HEK293 (cell line): ENCODE data around the gene RALGAPA1.

Experiments
- CTCF ChIA-PET: fragments of 350-600 bp; formaldehyde crosslinking; extraction: SDS; loops from one replicate; lab custom pipeline; 2021; ENCODE audit warnings: antibody characterized with exemption; lab: Yijun Ruan, JAX
- POLR2A ChIA-PET: fragments of 300-600 bp; formaldehyde crosslinking; extraction: SDS; loops from one replicate; lab custom pipeline; 2020; ENCODE audit warnings: antibody characterized with exemption, inconsistent platforms; lab: Yijun Ruan, JAX
- H3K27ac ChIP-seq: fragments of 200-500 bp; sonication (Bioruptor generic); 2 replicates; pipeline ENCODE4 v1.5.1; 2014; ENCODE audit warnings: low read depth, low read length, control low read depth, inconsistent platforms; ENCODE audit errors: extremely low read depth
- H3K36me3 ChIP-seq, 2 experiments: fragments of 200-500 bp in 1 of 2; sonication (Bioruptor generic) in 1 of 2; 1 replicate in 1 of 2; 2 replicates in 1 of 2; pipeline ENCODE4 v1.5.1; 2014 to 2017; ENCODE audit warnings: inconsistent platforms in 2 of 2, low read length in 2 of 2; ENCODE audit not compliant: control insufficient read depth in 2 of 2, insufficient read depth in 1 of 2
- H3K4me1 ChIP-seq: fragments of 200-500 bp; sonication (Bioruptor generic); 2 replicates; pipeline ENCODE4 v1.5.1; 2014; ENCODE audit warnings: mild to moderate bottlenecking, low read length, inconsistent platforms; ENCODE audit not compliant: control insufficient read depth, insufficient read depth
- H3K4me3 ChIP-seq: 2 replicates; pipeline ENCODE4 v1.5.1; 2011; ENCODE audit warnings: low read depth, mild to moderate bottlenecking, control low read depth, low read length, moderate library complexity
- H3K9me3 ChIP-seq: fragments of 200-500 bp; sonication (Bioruptor generic); 2 replicates; pipeline ENCODE4 v1.5.1; 2014; ENCODE audit warnings: low read depth, low read length, inconsistent platforms; ENCODE audit not compliant: control insufficient read depth, insufficient read depth
- BCL11B ChIP-seq: fragments of 450-650 bp; formaldehyde crosslinking; IDR thresholded peaks from 2 replicates; pipeline ENCODE4 v1.5.1; 2016; ENCODE audit warnings: low read depth, missing biosample characterization, missing genetic modification characterization
- GFI1B ChIP-seq: fragments of 450-650 bp; formaldehyde crosslinking; IDR thresholded peaks from 2 replicates; pipeline ENCODE4 v1.5.1; 2016; ENCODE audit warnings: missing biosample characterization, missing genetic modification characterization
- GLIS1 ChIP-seq: fragments of 450-650 bp; formaldehyde crosslinking; IDR thresholded peaks from 2 replicates; pipeline ENCODE4 v1.5.1; 2016; ENCODE audit warnings: missing biosample characterization, missing genetic modification characterization
- MZF1 ChIP-seq: fragments of 450-650 bp; formaldehyde crosslinking; IDR thresholded peaks from 2 replicates; pipeline ENCODE4 v1.5.1; 2017; ENCODE audit warnings: missing biosample characterization, missing genetic modification characterization, borderline replicate concordance
- PATZ1 ChIP-seq: fragments of 450-650 bp; formaldehyde crosslinking; IDR thresholded peaks from 2 replicates; pipeline ENCODE4 v1.5.1; 2016; ENCODE audit warnings: missing biosample characterization, missing genetic modification characterization
- PRDM1 ChIP-seq: fragments of 450-650 bp; formaldehyde crosslinking; IDR thresholded peaks from 2 replicates; pipeline ENCODE4; 2016; ENCODE audit warnings: missing biosample characterization, missing genetic modification characterization
- RBAK ChIP-seq: fragments of 450-650 bp; formaldehyde crosslinking; IDR thresholded peaks from 2 replicates; pipeline ENCODE4 v1.5.1; 2016; ENCODE audit warnings: missing biosample characterization, missing genetic modification characterization
- REPIN1 ChIP-seq: fragments of 450-650 bp; formaldehyde crosslinking; IDR thresholded peaks from 2 replicates; pipeline ENCODE4 v1.5.1; 2017; ENCODE audit warnings: missing biosample characterization, missing genetic modification characterization, low read depth
- SALL2 ChIP-seq: fragments of 450-650 bp; formaldehyde crosslinking; IDR thresholded peaks from 2 replicates; pipeline ENCODE4 v1.5.0; 2017; ENCODE audit warnings: missing biosample characterization, mild to moderate bottlenecking, missing genetic modification characterization, borderline replicate concordance
- SCRT2 ChIP-seq: fragments of 450-650 bp; formaldehyde crosslinking; IDR thresholded peaks from 2 replicates; pipeline ENCODE4 v1.5.1; 2016; ENCODE audit warnings: missing biosample characterization, missing genetic modification characterization
- TRIM28 ChIP-seq: IDR thresholded peaks from 2 replicates; pipeline ENCODE4 v1.6.1; 2011; ENCODE audit warnings: low read length, control low read depth, borderline replicate concordance
- ZBTB17 ChIP-seq: fragments of 450-650 bp; formaldehyde crosslinking; IDR thresholded peaks from 2 replicates; pipeline ENCODE4 v1.5.1; 2016; ENCODE audit warnings: missing biosample characterization, missing genetic modification characterization
- ZBTB48 ChIP-seq: fragments of 450-650 bp; formaldehyde crosslinking; IDR thresholded peaks from 2 replicates; pipeline ENCODE4 v1.5.1; 2016; ENCODE audit warnings: missing biosample characterization, missing genetic modification characterization
- ZFHX2 ChIP-seq: fragments of 450-650 bp; formaldehyde crosslinking; conservative IDR thresholded peaks from 2 replicates; pipeline ENCODE4 v1.5.1; 2016; ENCODE audit warnings: missing biosample characterization, missing genetic modification characterization
- ZFP3 ChIP-seq: fragments of 450-650 bp; formaldehyde crosslinking; IDR thresholded peaks from 2 replicates; pipeline ENCODE4 v1.5.1; 2016; ENCODE audit warnings: low read depth, missing biosample characterization, missing genetic modification characterization
- ZNF114 ChIP-seq: fragments of 450-650 bp; formaldehyde crosslinking; IDR thresholded peaks from 2 replicates; pipeline ENCODE4 v1.5.0; 2017; ENCODE audit warnings: missing biosample characterization, missing genetic modification characterization
- ZNF148 ChIP-seq: fragments of 450-650 bp; formaldehyde crosslinking; IDR thresholded peaks from 2 replicates; pipeline ENCODE4 v1.5.0; 2017; ENCODE audit warnings: missing biosample characterization, missing genetic modification characterization, borderline replicate concordance
- ZNF292 ChIP-seq: fragments of 450-650 bp; formaldehyde crosslinking; IDR thresholded peaks from 2 replicates; pipeline ENCODE4 v1.5.1; 2016; ENCODE audit warnings: low read depth, missing biosample characterization, missing genetic modification characterization, borderline replicate concordance
- ZNF341 ChIP-seq: fragments of 450-650 bp; formaldehyde crosslinking; IDR thresholded peaks from 2 replicates; pipeline ENCODE4; 2016; ENCODE audit warnings: low read depth, missing biosample characterization, missing genetic modification characterization
- ZNF514 ChIP-seq: fragments of 450-650 bp; formaldehyde crosslinking; IDR thresholded peaks from 2 replicates; pipeline ENCODE4 v1.5.1; 2016; ENCODE audit warnings: missing biosample characterization, missing genetic modification characterization
- ZNF529 ChIP-seq: fragments of 450-650 bp; formaldehyde crosslinking; IDR thresholded peaks from 2 replicates; pipeline ENCODE4 v1.5.1; 2017; ENCODE audit warnings: missing genetic modification characterization, missing biosample characterization; ENCODE audit not compliant: insufficient replicate concordance
- ZNF555 ChIP-seq: fragments of 450-650 bp; formaldehyde crosslinking; conservative IDR thresholded peaks from 2 replicates; pipeline ENCODE4 v1.5.1; 2017; ENCODE audit warnings: missing biosample characterization, mild to moderate bottlenecking, missing genetic modification characterization, inconsistent platforms
- ZNF580 ChIP-seq: fragments of 450-650 bp; formaldehyde crosslinking; IDR thresholded peaks from 2 replicates; pipeline ENCODE4 v1.5.1; 2016; ENCODE audit warnings: missing biosample characterization, missing genetic modification characterization
- ZNF596 ChIP-seq: fragments of 450-650 bp; IDR thresholded peaks from 2 replicates; pipeline ENCODE4 v1.5.0; 2018; ENCODE audit warnings: missing biosample characterization, mild to moderate bottlenecking, missing genetic modification characterization, moderate library complexity
- ZNF600 ChIP-seq: fragments of 450-650 bp; formaldehyde crosslinking; IDR thresholded peaks from 2 replicates; pipeline ENCODE4 v1.5.1; 2016; ENCODE audit warnings: missing biosample characterization, missing genetic modification characterization
- ZNF692 ChIP-seq: fragments of 450-650 bp; formaldehyde crosslinking; IDR thresholded peaks from 2 replicates; pipeline ENCODE4 v1.5.1; 2016; ENCODE audit warnings: missing biosample characterization, missing genetic modification characterization
- ZNF776 ChIP-seq: fragments of 450-650 bp; formaldehyde crosslinking; IDR thresholded peaks from 2 replicates; pipeline ENCODE4 v1.5.0; 2017; ENCODE audit warnings: missing biosample characterization, missing genetic modification characterization, borderline replicate concordance
- ZNF785 ChIP-seq: fragments of 450-650 bp; formaldehyde crosslinking; IDR thresholded peaks from 2 replicates; pipeline ENCODE4 v1.5.1; 2016; ENCODE audit warnings: missing biosample characterization, missing genetic modification characterization

The RALGAPA1 gene

GRCh38 chr14:35533357-35534207, 275.5 kb downstream of the RALGAPA1 start, which contains the start of gene INSM2:
Gene INSM2, plus strand, starts transcription at chr14:35534164. Its CDS starts 89 bp downstream, at chr14:35534253.
- Histone ChIP-seq H3K4me1 (peaks cover 4% of the 10 kb centered on the region; the same call in 1 of the 2 replicates), H3K9me3 (no peaks in the 10 kb centered on the region), H3K4me3 (peak within 1 kb of the TSS; percentile 60), H3K27ac (no peak within 1 kb of the TSS), H3K36me3 (no peaks in the 10 kb centered on the region; a peak in 1 of 3 replicates)
- ChIA-PET CTCF (interaction anchor here (0.6 to 1.1 kb wide), 7 partner anchors 129 to 928 kb away, joined by 3 to 4 read pairs (median 3); partner anchors contain the start of gene NFKBIA), POLR2A (no interaction called here)
- TF ChIP-seq ZNF341 (tag by site-specific recombination) = peak; percentile 77
- no peak for TF ChIP-seq ZNF785 (tag by site-specific recombination)
- TF ChIP-seq ZNF600 (tag by site-specific recombination) = peak; percentile 72
- no peak for TF ChIP-seq ZNF514 (tag by site-specific recombination)
- no peak for TF ChIP-seq SCRT2 (tag by site-specific recombination)
- TF ChIP-seq GFI1B (tag by site-specific recombination) = no peak
- no peak for TF ChIP-seq ZNF148 (tag by site-specific recombination)
- TF ChIP-seq BCL11B = no peak
- no peak; the same call in 1 of the 2 replicates for TF ChIP-seq ZBTB48 (tag by site-specific recombination)
- no peak for TF ChIP-seq ZNF692 (tag by site-specific recombination)
- no peak for TF ChIP-seq ZNF776 (tag by site-specific recombination)
- peak; percentile 4; the same call in 1 of the 2 replicates for TF ChIP-seq PRDM1
- TF ChIP-seq TRIM28 = no peak
- no peak for TF ChIP-seq ZNF292 (tag by site-specific recombination)
- TF ChIP-seq ZFHX2 (tag by site-specific recombination) = 0 out of 2 replicates have a peak, but pooled peaks have one; percentile 38
- no peak for TF ChIP-seq RBAK (tag by site-specific recombination)
- TF ChIP-seq ZFP3 (tag by site-specific recombination) = no peak
- peak; percentile 96 for TF ChIP-seq ZBTB17
- TF ChIP-seq ZNF114 (tag by site-specific recombination) = no peak
- TF ChIP-seq ZNF529 (tag by site-specific recombination) = no peak
- no peak for TF ChIP-seq ZNF580
- no peak for TF ChIP-seq ZNF596 (tag by site-specific recombination)
- TF ChIP-seq SALL2 (tag by site-specific recombination) = no peak
- TF ChIP-seq REPIN1 = no peak
- no peak for TF ChIP-seq MZF1 (tag by site-specific recombination)
- TF ChIP-seq GLIS1 (tag by site-specific recombination) = no peak
- no peak for TF ChIP-seq ZNF555 (tag by site-specific recombination)
- peak; percentile 57 for TF ChIP-seq PATZ1
